HG03469 (cell line): ENCODE data around the gene GYG2.
"Not testable (repeated sequence)": the region's sequence is repeated elsewhere in the genome, so short reads cannot be mapped to it uniquely, and the experiment has no call there.

Source experiments
- ATAC-seq: cut with Tn5 transposase; IDR thresholded peaks from one replicate; pipeline ENCODE4 v1.9.1; 2021; ENCODE audit warnings: mild to moderate bottlenecking, moderate library complexity, moderate number of reproducible peaks; ENCODE audit not compliant: unreplicated experiment

Gene GYG2

DNA sequence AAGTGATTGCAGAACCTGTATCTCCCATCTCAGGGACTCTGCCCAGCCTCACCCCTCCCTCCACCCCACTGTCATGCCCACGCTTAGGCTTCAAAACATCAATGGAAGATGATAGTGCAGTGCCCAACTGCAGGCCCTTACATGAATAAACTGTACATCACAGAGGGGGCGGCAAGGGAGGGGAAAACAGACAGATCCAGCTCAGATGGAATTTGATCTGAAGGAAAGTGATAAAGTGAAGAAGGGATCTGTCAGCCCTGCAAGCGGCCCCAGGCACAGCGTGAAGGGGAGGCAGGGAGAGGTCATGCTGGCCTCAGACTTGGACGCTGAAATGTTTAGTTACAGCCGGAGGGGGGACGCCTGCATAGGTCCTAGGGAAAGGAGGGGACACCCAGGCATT lies 38.5 kb downstream of the GYG2 start:
- ATAC-seq = no peak

GRCh38 chrX:2870650-2871049 lies 41.9 kb downstream of the GYG2 start:
- no peak for ATAC-seq

DNA sequence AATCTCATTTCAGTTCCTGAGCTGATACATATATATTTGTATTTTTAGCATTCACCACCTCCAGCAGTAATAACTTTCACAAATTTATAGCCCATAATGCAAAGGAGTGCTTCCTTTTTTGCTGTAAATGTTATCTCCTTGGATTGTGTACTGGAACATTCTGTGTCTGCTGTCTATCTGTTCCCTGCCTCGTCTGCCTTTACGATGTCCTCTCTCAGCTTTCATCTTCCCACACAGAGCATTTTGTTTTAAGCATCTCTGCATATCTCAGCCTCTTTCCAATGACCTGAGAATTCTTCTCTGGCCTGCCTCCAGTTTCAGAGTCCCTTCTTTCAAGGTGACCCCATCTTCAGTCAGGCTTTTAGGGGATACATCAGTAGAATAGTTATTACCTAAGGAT lies 43.1 kb downstream of the GYG2 start:
- ATAC-seq = no peak

GRCh38 chrX:2872671-2873277 lies 44.0 kb downstream of the GYG2 start:
- no peak for ATAC-seq

DNA sequence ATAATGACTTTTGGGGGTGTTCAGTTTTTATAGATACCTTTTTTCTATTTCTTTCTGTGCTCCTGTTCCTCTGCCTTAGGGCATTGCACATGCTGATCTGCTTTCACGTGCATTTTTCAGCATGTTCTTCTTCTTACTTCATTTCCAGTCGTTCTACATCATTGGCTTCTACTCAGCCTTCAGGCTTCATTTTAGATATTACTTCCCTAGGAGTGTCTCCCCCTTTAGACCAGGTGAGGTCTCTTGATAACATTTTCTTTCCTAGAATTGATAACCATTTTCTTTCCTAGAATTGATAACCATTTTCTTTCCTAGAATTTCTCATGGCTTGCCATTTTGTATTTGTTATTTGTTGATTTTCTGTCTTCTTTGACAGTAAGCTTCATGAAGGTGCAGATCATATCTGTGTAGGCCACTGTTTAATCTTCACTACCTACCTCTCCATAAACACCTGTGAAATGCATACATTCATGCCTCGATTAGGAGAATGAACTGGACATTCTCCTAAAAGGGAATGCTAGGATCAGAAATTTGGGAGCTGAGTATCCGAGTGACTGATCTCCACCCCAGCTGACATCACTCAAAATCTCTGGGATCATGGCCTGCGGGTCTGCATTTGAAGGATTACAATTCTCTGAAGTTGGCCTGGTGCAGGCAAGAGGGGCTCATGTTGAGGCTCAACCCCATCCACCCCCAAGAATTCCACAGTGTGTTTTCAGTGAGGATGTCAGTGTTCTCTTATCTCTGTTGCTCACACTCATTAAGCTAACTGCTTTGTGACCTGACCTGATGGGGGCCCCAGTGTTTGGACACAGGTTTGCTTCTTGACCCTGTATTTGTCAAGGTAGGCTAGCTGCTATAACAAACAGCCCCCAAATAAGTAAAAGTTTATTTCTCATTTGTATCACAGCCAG lies 45.7 kb downstream of the GYG2 start:
- ATAC-seq = no peak

- no peak for ATAC-seq
Observed at GRCh38 chrX:2875136-2875481, 46.4 kb downstream of the GYG2 start.

DNA sequence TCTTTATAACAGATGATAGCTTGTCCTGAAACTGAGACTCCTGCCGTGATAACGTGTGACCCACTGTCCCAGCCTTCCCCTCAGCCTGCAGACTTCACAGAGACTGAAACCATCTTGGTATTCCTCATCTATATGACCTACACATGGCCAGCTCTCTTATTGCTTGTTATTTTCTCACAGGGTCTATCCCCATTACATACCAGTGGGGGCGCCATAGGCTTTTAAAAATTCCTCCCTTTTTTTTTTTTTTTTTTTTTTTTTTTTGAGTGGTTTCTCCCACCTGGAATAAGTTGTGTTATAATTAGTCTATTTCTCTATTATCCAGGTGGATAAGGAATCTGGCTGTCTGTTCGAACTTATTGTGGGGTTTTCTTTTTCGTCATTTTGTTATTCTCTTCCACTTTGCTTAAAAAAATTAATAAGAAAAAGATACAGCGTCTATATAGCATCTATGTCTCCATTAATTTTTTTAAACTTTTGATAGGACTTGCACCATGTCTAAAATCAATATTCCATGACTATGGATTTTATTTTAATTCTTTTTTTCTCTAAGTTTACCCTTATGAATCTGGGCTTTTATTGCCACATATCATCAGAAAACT lies 47.2 kb downstream of the GYG2 start:
- no peak for ATAC-seq

DNA sequence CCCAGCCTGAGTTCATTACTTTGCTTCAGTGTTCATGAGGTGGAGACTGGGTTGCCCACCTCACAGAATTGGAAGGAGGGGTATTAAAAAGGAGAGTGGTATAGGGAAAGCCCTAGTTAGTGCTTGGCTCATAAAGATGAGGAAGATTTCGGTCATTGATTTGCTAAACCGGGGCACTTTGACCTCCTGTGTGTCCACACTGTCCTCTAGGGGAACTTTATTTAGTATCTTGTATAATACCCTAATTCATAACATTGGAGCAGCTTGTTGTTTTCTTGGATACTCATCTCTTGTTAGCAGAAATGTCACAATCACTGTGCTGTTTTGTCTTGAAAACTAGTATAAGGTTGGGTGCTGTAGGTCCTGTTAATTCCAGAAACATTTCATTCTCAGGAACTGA lies 49.8 kb downstream of the GYG2 start:
- ATAC-seq = no peak

DNA sequence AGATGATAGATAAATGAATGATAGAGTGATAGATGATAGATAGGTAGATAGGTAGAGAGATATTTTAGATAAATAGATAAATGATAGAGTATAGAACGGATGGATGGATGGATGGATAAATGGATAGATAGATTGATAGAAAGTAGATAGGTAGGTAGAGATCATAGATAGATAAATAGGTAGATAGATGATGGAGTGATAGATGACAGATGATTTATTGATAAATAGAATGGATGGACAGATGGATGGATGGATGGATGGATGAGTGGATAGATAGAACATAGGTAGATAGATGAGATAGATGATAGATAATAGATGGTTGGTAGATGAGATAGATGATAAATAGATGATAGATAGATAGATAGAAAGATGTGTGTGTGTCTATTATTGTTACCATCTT lies 50.9 kb downstream of the GYG2 start:
- no peak for ATAC-seq

DNA sequence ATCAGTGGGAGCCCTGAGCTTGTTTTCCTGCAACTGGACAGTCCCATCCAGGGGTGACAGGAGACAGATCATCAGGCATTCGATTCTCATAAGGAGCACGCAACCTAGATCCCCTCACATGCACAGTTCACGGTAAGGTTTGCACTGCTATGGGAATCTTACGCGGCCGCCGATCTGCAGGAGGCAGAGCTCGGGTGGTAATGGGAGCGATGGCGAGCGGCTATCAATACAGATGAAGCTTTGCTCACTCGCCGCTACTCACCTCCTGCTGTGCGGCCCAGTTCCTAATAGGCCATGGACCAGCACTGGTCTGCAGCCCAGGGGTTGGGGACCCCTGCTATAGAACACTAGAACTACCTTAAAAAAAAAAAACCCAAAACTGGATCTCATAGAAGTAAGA lies 55.0 kb downstream of the GYG2 start:
- no peak for ATAC-seq

DNA sequence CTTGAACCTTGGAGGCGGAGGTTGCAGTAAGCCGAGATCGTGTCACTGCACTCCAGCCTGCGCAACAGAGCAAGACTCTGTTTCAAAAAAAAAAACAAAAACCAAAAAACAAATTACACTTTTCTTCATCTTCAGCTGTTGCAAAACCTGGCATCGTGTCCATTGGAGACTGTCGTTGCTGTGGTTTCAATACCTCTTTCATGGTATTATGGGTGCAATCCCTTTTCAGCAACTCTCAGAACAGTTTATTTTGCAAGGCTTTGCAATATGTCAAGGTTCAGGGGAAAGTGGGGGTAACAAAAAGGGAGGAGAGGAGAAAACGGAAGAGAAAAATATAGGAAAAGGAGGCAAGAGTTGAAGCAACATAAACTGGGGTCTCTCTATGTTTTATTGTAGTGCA lies 59.6 kb downstream of the GYG2 start:
- no peak for ATAC-seq

- no peak for ATAC-seq
Observed at GRCh38 chrX:2889045-2889605, 60.4 kb downstream of the GYG2 start.

DNA sequence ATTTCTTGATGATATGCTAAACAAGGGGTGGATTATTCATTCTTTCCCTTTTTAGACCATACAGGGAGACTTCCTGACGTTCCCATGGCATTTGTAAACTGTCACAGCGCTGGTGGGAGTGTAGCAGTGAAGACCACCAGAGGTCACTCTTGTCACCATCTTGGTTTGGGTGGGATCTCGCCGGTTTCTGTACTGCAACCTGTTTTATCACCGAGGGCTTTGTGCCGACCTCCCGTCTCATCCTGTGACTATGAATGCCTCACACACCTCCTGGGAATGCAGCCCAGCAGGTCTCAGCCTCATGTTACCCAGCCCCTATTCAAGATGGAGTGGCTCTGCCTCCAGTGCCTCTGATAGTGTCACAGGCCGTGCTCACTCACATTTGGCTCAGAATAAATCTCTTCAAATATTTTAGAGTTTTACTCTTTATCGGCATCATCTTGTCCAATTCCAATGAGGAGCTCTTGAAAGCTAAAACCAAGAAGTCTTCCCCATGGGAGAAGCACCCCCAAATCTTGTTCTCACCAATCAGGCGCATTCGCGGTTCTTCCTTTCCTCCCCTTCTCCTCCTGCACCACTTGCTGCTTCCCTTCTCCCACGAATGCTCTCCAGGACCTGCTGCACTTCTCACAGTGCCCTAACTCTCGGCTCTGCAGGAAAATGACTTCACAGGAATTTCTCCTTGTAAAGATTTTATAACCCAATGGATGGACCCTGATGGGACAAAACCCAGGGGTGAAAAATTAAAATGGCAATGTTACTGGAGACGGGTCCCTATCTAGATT lies 61.2 kb downstream of the GYG2 start:
- not testable (repeated sequence) for ATAC-seq

DNA sequence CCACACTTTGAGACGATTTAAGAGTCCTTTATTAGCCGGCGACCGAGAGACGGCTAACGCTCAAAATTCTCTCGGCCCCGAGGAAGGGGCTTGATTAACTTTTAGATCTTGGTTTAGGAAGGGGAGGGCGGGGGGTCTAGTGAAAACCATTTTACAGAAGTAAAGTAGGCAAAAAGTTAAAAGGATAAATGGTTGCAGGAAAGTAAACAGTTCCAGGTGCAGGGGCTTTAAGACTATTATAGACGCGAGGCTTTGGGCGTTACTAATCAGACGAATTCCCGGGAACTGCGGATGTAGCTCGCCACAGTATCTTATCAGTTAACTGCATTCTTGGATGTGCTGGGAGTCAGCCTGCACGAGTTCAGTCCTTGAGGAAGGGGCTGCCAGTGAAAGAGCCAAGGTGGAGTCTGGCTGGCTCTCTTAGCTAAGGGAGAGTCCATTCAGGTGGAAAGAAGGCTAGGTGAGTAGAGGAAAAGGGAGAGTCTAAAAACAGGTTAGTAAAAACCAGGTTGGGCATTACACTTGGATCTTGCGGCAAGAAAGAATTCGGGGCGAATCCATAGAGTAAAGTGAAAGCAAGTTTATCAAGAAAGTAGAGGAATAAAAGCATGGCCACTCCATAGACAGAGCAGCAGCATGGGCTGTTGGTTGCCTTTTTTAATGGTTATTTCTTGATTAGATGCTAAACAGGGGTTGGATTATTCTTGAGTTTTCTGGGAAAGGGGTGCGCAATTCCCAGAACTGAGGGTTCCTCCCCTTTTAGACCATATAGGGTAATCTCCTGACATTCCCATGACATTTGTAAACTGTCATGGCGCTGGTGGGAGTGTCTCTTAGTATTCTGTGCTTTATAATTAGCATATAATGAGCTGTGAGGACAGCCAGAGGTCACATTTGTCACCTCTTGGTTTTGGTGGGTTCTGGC lies 62.1 kb downstream of the GYG2 start:
- ATAC-seq = not testable (repeated sequence)

DNA sequence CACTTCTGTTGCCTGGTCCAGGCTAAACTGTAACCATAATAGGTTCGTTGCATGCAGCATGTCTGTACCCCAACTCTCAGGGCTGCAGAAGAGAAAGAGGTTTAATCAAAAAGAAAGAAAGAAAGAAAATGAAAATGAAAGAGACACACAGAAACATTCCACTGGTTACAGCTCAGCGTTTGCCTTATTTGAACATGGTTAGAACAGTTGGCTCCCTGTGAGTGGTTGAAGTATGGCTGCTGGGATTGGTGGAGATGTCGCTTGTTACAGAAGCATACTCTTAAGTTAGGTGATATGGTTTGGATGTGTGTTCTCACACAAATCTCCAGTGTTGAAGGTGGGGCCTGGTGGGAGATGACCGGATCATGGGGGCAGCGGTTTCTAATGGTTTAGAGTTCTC lies 64.1 kb downstream of the GYG2 start:
- ATAC-seq = no peak

GRCh38 chrX:2894885-2895292 lies 66.2 kb downstream of the GYG2 start:
- no peak for ATAC-seq

GRCh38 chrX:2897311-2897689 lies 68.6 kb downstream of the GYG2 start:
- no peak for ATAC-seq

GRCh38 chrX:2897690-2898623 lies 69.2 kb downstream of the GYG2 start:
- peak; percentile 34 for ATAC-seq
